ENCODE data around the gene BEAN1. TPM values are rescaled to one million over a fixed set of nuclear protein-coding genes. Genes with fewer than 3 reads are reported as not detected.
"Not testable (repeated sequence)": the region's sequence is repeated elsewhere in the genome, so short reads cannot be mapped to it uniquely, and the experiment has no call there.

Gene BEAN1
- total RNA-seq, 1 experiment from 2014 or later: not detected

GRCh38 chr16:66514980-66515595 lies 88.0 kb downstream of the BEAN1 start:
- H3K4me3 Mint-ChIP-seq; DNase-seq (ENCODE audit: low spot score); ATAC-seq; H3K9me3 Mint-ChIP-seq; POLR2A ChIA-PET; H3K27me3 Mint-ChIP-seq (ENCODE audit: low read depth): not testable (repeated sequence)
- Mint-ChIP-seq H3K36me3 (peaks cover 11% of the 10 kb centered on the region), H3K27ac (0 out of 2 replicates have a peak overlapping the region, but pooled peaks have one; percentile 27), H3K4me1 (peaks cover 47% of the 10 kb centered on the region)
- CTCF ChIA-PET: interaction anchor here (0.6 to 1.3 kb wide), 21 partner anchors 27 to 309 kb away, joined by 3 to 30 read pairs (median 4); partner anchors contain the start of gene CKLF

GRCh38 chr16:66515596-66516508 lies 88.8 kb downstream of the BEAN1 start:
- ATAC-seq (peak; percentile 46), DNase-seq (ENCODE audit: low spot score) (peak; percentile 31)
- no peak for TF ChIP-seq ZNF121 (CRISPR knock-in tag; IDR thresholded peaks at IDR 0.05)
- TF ChIP-seq ATF1 (CRISPR knock-in tag; IDR thresholded peaks at IDR 0.05): no peak
- 0 out of 2 replicates have a peak, but pooled peaks have one; percentile 17 for TF ChIP-seq CTCF (IDR thresholded peaks at IDR 0.05)
- no peak for TF ChIP-seq IRF2 (CRISPR knock-in tag; IDR thresholded peaks at IDR 0.05; ENCODE audit: borderline replicate concordance, low read depth)
- peak; percentile 77; the same call in 1 of the 2 replicates for TF ChIP-seq GTF2I (CRISPR knock-in tag; conservative IDR thresholded peaks at IDR 0.05)
- TF ChIP-seq PRDM15 (CRISPR knock-in tag; IDR thresholded peaks at IDR 0.05): no peak
- no peak for TF ChIP-seq HMGXB4 (CRISPR knock-in tag; IDR thresholded peaks at IDR 0.05)
- CTCF ChIA-PET: interaction anchor here (0.6 to 1.3 kb wide), 22 partner anchors 14 to 310 kb away, joined by 3 to 30 read pairs (median 4); partner anchors contain the start of gene CKLF
- Mint-ChIP-seq H3K27me3 (ENCODE audit: low read depth) (no peaks in the 10 kb centered on the region), H3K9me3 (peaks cover 4% of the 10 kb centered on the region; the same call in 1 of the 2 replicates), H3K36me3 (peaks cover 11% of the 10 kb centered on the region), H3K4me1 (peaks cover 44% of the 10 kb centered on the region), H3K27ac (peak overlapping the region; percentile 76), H3K4me3 (no peak overlapping the region)
- POLR2A ChIA-PET: interaction anchor here (0.8 kb wide), 1 partner anchor 109 kb away, joined by 3 read pairs; no protein-coding TSS in a partner anchor

GRCh38 chr16:66516509-66516807 lies 89.4 kb downstream of the BEAN1 start:
- ChIA-PET CTCF (interaction anchor here (1.3 kb wide), 1 partner anchor 40 kb away, joined by 10 read pairs; no protein-coding TSS in a partner anchor), POLR2A (interaction anchor here (0.8 kb wide), 1 partner anchor 110 kb away, joined by 3 read pairs; no protein-coding TSS in a partner anchor)
- peaks cover 11% of the 10 kb centered on the region for H3K36me3 Mint-ChIP-seq
- no peaks in the 10 kb centered on the region for H3K27me3 Mint-ChIP-seq (ENCODE audit: low read depth)
- ATAC-seq: no peak
- H3K4me3 Mint-ChIP-seq: no peak overlapping the region
- H3K9me3 Mint-ChIP-seq: peaks cover 4% of the 10 kb centered on the region; the same call in 1 of the 2 replicates
- no peak for DNase-seq (ENCODE audit: low spot score)
- peaks cover 39% of the 10 kb centered on the region for H3K4me1 Mint-ChIP-seq
- peak overlapping the region; percentile 76 for H3K27ac Mint-ChIP-seq
- TF ChIP-seq ZMAT4 (CRISPR knock-in tag; IDR thresholded peaks at IDR 0.05): no peak
- no peak for TF ChIP-seq ZNF263 (CRISPR knock-in tag; IDR thresholded peaks at IDR 0.05; ENCODE audit: low read depth)
- TF ChIP-seq SP1 (CRISPR knock-in tag; conservative IDR thresholded peaks at IDR 0.05): no peak
- TF ChIP-seq ESRRA (CRISPR knock-in tag; IDR thresholded peaks at IDR 0.05; ENCODE audit: borderline replicate concordance): no peak
- no peak for TF ChIP-seq ZNF425 (CRISPR knock-in tag; conservative IDR thresholded peaks at IDR 0.05)
- no peak for TF ChIP-seq FOXJ3 (CRISPR knock-in tag; IDR thresholded peaks at IDR 0.05; ENCODE audit: borderline replicate concordance)
- no peak for TF ChIP-seq E2F4 (CRISPR knock-in tag; IDR thresholded peaks at IDR 0.05; ENCODE audit: borderline replicate concordance, low read depth)
- no peak for TF ChIP-seq TP53 (CRISPR knock-in tag; IDR thresholded peaks at IDR 0.05)
- no peak for TF ChIP-seq TEAD1 (CRISPR knock-in tag; IDR thresholded peaks at IDR 0.05)
- no peak for TF ChIP-seq USF2 (CRISPR knock-in tag; IDR thresholded peaks at IDR 0.05)

All from WTC11 (cell line).